ENCODE data around the gene ZNF22.

Gene ZNF22

GRCh38 chr10:44965651-44966097, 35.0 kb upstream of the ZNF22 start:
- DNase-seq: no peak

- DNase-seq: no peak
Observed at GRCh38 chr10:44966129-44966815, 34.5 kb upstream of the ZNF22 start.

GRCh38 chr10:44966816-44967509, 33.8 kb upstream of the ZNF22 start:
- no peak for DNase-seq

- no peak for DNase-seq
Observed at GRCh38 chr10:44967616-44968015, 33.1 kb upstream of the ZNF22 start.

GRCh38 chr10:44968091-44968490, 32.6 kb upstream of the ZNF22 start:
- no peak for DNase-seq

GRCh38 chr10:44968500-44969400, 32.0 kb upstream of the ZNF22 start:
- DNase-seq: no peak

GRCh38 chr10:44969854-44970253, 30.9 kb upstream of the ZNF22 start:
- DNase-seq: no peak

- no peak for DNase-seq
Observed at GRCh38 chr10:44970812-44971395, 29.8 kb upstream of the ZNF22 start.

GRCh38 chr10:44971434-44971833, 29.3 kb upstream of the ZNF22 start:
- no peak for DNase-seq

GRCh38 chr10:44971935-44972757, 28.6 kb upstream of the ZNF22 start:
- DNase-seq: no peak

GRCh38 chr10:44972874-44973306, 27.8 kb upstream of the ZNF22 start:
- DNase-seq: no peak

- DNase-seq: no peak
Observed at GRCh38 chr10:44973323-44974081, 27.2 kb upstream of the ZNF22 start.

- DNase-seq: no peak
Observed at GRCh38 chr10:44974082-44974627, 26.6 kb upstream of the ZNF22 start.

- DNase-seq: peak; percentile 45
Observed at GRCh38 chr10:44974628-44975430, 25.9 kb upstream of the ZNF22 start.

GRCh38 chr10:44975431-44976331, 25.0 kb upstream of the ZNF22 start:
- no peak for DNase-seq

GRCh38 chr10:44976352-44977198, 24.1 kb upstream of the ZNF22 start:
- DNase-seq: no peak

- no peak for DNase-seq
Observed at GRCh38 chr10:44977287-44978212, 23.2 kb upstream of the ZNF22 start.

All from activated CD4-positive, alpha-beta T cell treated with anti-CD3 and anti-CD28 coated beads for 1 hour (primary cell).